ENCODE measurements around the gene PDLIM5.

GRCh38 chr4:94515365-94515764 lies 63.6 kb downstream of the PDLIM5 start:
- TF ChIP-seq CTCF (IDR thresholded peaks at IDR 0.05) (no peak), POLR2A (IDR thresholded peaks at IDR 0.05) (no peak), POLR2AphosphoS5 (IDR thresholded peaks at IDR 0.05; ENCODE audit: insufficient read depth in 1 of 2, low read depth in 1 of 2) (no peak)

All from vagina (tissue), 2 donors.